ENCODE data around the gene CDC42EP3. TPM values are rescaled to one million over a fixed set of nuclear protein-coding genes. Genes with fewer than 3 reads are reported as not detected.

CDC42EP3 gene
- polyA plus RNA-seq, 3 donors from 2014 or later, result 80.7 to 170 (median 81.3) TPM

- H3K27ac Mint-ChIP-seq, result peak overlapping the region; percentile 88 to 100 (median 98)
- H3K36me3 Mint-ChIP-seq, result peaks cover 30 to 52% (median 44%) of the 10 kb centered on the region in 3 donors
- DNase-seq, result no peak
- peaks cover 3 to 8% (median 3%) of the 10 kb centered on the region in 3 donors for H3K27me3 Mint-ChIP-seq (ENCODE audit: low read depth in 3 of 3)
- H3K4me3 Mint-ChIP-seq, result peak overlapping the region; percentile 79 to 93 (median 88)
- H3K9me3 Mint-ChIP-seq, result no peaks in the 10 kb centered on the region
- peaks cover 96 to 99% of the 10 kb centered on the region in 2 donors for H3K4me1 Mint-ChIP-seq
Measured at GRCh38 chr2:37647971-37648330, 23.5 kb downstream of the CDC42EP3 start.

DNA sequence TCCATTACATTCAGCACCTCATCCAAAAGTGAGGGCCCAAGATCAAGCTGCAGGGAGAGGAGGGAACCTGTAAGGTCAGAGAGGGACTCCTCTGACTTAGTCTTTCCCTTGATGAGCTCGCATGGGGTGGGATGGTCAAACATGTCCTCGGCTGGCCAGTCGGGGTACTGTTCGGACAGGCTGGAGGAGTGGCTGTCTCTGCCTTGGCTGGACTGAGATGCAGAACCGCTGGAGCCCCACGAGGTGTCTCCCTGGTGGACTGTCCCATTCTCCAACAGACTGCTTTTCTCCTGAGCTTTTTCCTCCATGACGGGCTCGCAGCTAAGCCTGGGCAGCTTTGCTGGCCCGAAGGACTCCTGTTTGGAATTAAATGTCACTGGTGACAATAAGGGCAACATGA lies 25.6 kb downstream of the CDC42EP3 start:
- DNase-seq, result no peak
- Mint-ChIP-seq H3K36me3 (peaks cover 49 to 66% (median 59%) of the 10 kb centered on the region in 3 donors), H3K27ac (peak overlapping the region; percentile 88 to 100 (median 98)), H3K4me3 (peak overlapping the region; percentile 53 to 93 (median 84)), H3K9me3 (no peaks in the 10 kb centered on the region), H3K27me3 (ENCODE audit: low read depth in 3 of 3) (peaks cover 3 to 11% (median 3%) of the 10 kb centered on the region in 3 donors), H3K4me1 (peaks cover 99 to 100% of the 10 kb centered on the region in 2 donors)

GRCh38 chr2:37645362-37645761 lies 26.1 kb downstream of the CDC42EP3 start:
- H3K4me3 Mint-ChIP-seq, result peak overlapping the region; percentile 53 to 93 (median 84)
- peaks cover 49 to 66% (median 60%) of the 10 kb centered on the region in 3 donors for H3K36me3 Mint-ChIP-seq
- H3K9me3 Mint-ChIP-seq, result no peaks in the 10 kb centered on the region
- H3K27ac Mint-ChIP-seq, result peak overlapping the region; percentile 88 to 100 (median 98)
- peaks cover 3 to 11% (median 3%) of the 10 kb centered on the region in 3 donors for H3K27me3 Mint-ChIP-seq (ENCODE audit: low read depth in 3 of 3)
- peaks cover 95 to 96% of the 10 kb centered on the region in 2 donors for H3K4me1 Mint-ChIP-seq
- peak in 1 of 3 donors; percentile 21 for DNase-seq

DNA sequence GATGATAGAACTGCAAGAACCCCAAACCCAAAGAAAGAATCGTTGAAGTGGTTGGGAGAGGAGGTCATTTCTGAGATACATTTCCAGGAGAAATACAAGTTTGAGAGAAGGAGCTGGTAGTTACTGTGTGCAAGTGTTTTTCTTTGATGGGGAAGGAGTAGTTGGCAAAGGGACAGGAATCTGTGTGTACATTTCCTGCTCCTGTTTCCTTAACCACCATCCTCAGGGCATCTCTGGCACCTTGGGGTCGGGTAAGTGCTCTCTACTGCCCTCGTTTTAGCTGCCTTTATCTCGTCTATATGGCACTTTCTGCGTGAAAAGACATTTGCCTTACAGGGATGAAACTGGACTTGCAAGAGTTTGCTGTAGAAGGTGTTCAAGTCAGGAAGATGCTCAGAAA lies 27.3 kb downstream of the CDC42EP3 start:
- Mint-ChIP-seq H3K9me3 (no peaks in the 10 kb centered on the region), H3K4me3 (peak overlapping the region; percentile 53 to 67 (median 63)), H3K27ac (peak overlapping the region; percentile 88 to 98 (median 88)), H3K4me1 (peaks cover 92 to 95% of the 10 kb centered on the region in 2 donors), H3K27me3 (ENCODE audit: low read depth in 3 of 3) (peaks cover 3 to 11% (median 3%) of the 10 kb centered on the region in 3 donors), H3K36me3 (peaks cover 49 to 70% (median 60%) of the 10 kb centered on the region in 3 donors)
- no peak for DNase-seq

- Mint-ChIP-seq H3K27ac (peak overlapping the region; percentile 85 to 98 (median 88)), H3K9me3 (no peaks in the 10 kb centered on the region), H3K27me3 (ENCODE audit: low read depth in 3 of 3) (peaks cover 1 to 11% (median 2%) of the 10 kb centered on the region in 3 donors), H3K4me1 (peaks cover 91 to 95% of the 10 kb centered on the region in 2 donors), H3K4me3 (peak overlapping the region; percentile 56 to 74 (median 63)), H3K36me3 (peaks cover 49 to 70% (median 60%) of the 10 kb centered on the region in 3 donors)
- DNase-seq, result no peak
Measured at GRCh38 chr2:37643730-37644078, 27.7 kb downstream of the CDC42EP3 start.

- Mint-ChIP-seq H3K27me3 (ENCODE audit: low read depth in 3 of 3) (peaks cover 0 to 11% (median 0%) of the 10 kb centered on the region in 3 donors), H3K36me3 (peaks cover 49 to 66% (median 58%) of the 10 kb centered on the region in 3 donors), H3K4me1 (peaks cover 87 to 95% of the 10 kb centered on the region in 2 donors), H3K9me3 (no peaks in the 10 kb centered on the region), H3K27ac (peak overlapping the region; percentile 85 to 98 (median 88)), H3K4me3 (peak overlapping the region; percentile 56 to 74 (median 57))
- no peak for DNase-seq
Measured at GRCh38 chr2:37642907-37643729, 28.3 kb downstream of the CDC42EP3 start.

GRCh38 chr2:37641582-37642171 lies 29.8 kb downstream of the CDC42EP3 start:
- Mint-ChIP-seq H3K27ac (peak overlapping the region; percentile 76 to 98 (median 88)), H3K4me1 (peaks cover 87 to 95% of the 10 kb centered on the region in 2 donors), H3K9me3 (no peaks in the 10 kb centered on the region), H3K36me3 (peaks cover 45 to 56% (median 50%) of the 10 kb centered on the region in 3 donors), H3K4me3 (no peak overlapping the region), H3K27me3 (ENCODE audit: low read depth in 3 of 3) (peaks cover 0 to 11% (median 0%) of the 10 kb centered on the region in 3 donors)
- no peak for DNase-seq

GRCh38 chr2:37639631-37640030 lies 31.8 kb downstream of the CDC42EP3 start:
- Mint-ChIP-seq H3K27me3 (ENCODE audit: low read depth in 3 of 3) (peaks cover 0 to 8% (median 0%) of the 10 kb centered on the region in 3 donors), H3K4me3 (no peak overlapping the region), H3K36me3 (peaks cover 35 to 42% (median 38%) of the 10 kb centered on the region in 3 donors), H3K27ac (peak overlapping the region; percentile 28 to 92 (median 68)), H3K9me3 (no peaks in the 10 kb centered on the region), H3K4me1 (peaks cover 88 to 95% of the 10 kb centered on the region in 2 donors)
- no peak for DNase-seq

DNA sequence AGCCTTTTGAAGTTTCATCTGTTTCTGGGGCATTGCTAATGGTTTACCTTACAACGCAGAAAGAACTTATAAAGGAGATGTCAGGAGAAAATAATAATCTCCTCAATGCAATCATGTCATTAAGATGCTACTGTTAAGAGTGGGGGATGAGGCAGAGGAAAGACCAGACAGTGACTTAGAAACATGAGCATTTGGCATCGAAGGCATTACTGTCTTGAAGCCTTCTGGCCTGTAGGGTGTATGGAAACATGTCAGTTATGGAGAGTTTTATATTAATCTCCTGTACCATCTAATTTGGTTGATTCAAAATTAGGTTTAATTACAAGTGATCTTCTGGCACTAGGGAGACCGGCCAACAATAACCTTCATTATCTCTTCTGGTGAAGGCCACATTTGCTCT lies 32.5 kb downstream of the CDC42EP3 start:
- no peak for DNase-seq
- Mint-ChIP-seq H3K36me3 (peaks cover 30 to 35% (median 33%) of the 10 kb centered on the region in 3 donors), H3K4me1 (peaks cover 88 to 95% of the 10 kb centered on the region in 2 donors), H3K27me3 (ENCODE audit: low read depth in 3 of 3) (peaks cover 0 to 9% (median 0%) of the 10 kb centered on the region in 3 donors), H3K4me3 (no peak overlapping the region), H3K27ac (peak overlapping the region; percentile 25 to 92 (median 51)), H3K9me3 (no peaks in the 10 kb centered on the region)

GRCh38 chr2:37637985-37638384 lies 33.5 kb downstream of the CDC42EP3 start:
- Mint-ChIP-seq H3K27me3 (ENCODE audit: low read depth in 3 of 3) (peaks cover 0 to 6% (median 0%) of the 10 kb centered on the region in 3 donors), H3K4me1 (peaks cover 88 to 95% of the 10 kb centered on the region in 2 donors), H3K36me3 (peaks cover 20 to 25% (median 25%) of the 10 kb centered on the region in 3 donors), H3K9me3 (no peaks in the 10 kb centered on the region), H3K27ac (peak overlapping the region; percentile 91 to 97 (median 97)), H3K4me3 (no peak overlapping the region)
- no peak for DNase-seq

GRCh38 chr2:37637190-37637860 lies 34.1 kb downstream of the CDC42EP3 start:
- Mint-ChIP-seq H3K4me3 (peak overlapping the region in 2 of 5 donors; percentile 9 to 34), H3K9me3 (no peaks in the 10 kb centered on the region), H3K27ac (peak overlapping the region; percentile 91 to 97 (median 97)), H3K36me3 (peaks cover 18 to 24% (median 23%) of the 10 kb centered on the region in 3 donors), H3K27me3 (ENCODE audit: low read depth in 3 of 3) (peaks cover 0 to 2% (median 0%) of the 10 kb centered on the region in 3 donors), H3K4me1 (peaks cover 88 to 95% of the 10 kb centered on the region in 2 donors)
- DNase-seq, result no peak

GRCh38 chr2:37636381-37637066 lies 34.9 kb downstream of the CDC42EP3 start:
- Mint-ChIP-seq H3K4me3 (peak overlapping the region; percentile 36 to 72 (median 68)), H3K9me3 (no peaks in the 10 kb centered on the region), H3K4me1 (peaks cover 85 to 94% of the 10 kb centered on the region in 2 donors), H3K36me3 (peaks cover 11 to 17% (median 16%) of the 10 kb centered on the region in 3 donors), H3K27me3 (ENCODE audit: low read depth in 3 of 3) (peaks cover 0 to 2% (median 0%) of the 10 kb centered on the region in 3 donors), H3K27ac (peak overlapping the region; percentile 91 to 97 (median 97))
- DNase-seq, result no peak

All from immature natural killer cell (primary cell).